Hepatocyte (in vitro differentiated cells): Measurements from ENCODE around the gene ZNF771.

Experiments
- CTCF ChIP-seq: fragments of 200-600 bp; sonication (generic); IDR thresholded peaks from 2 replicates; pipeline ENCODE4 v1.5.1; 2016; ENCODE audit warnings: antibody characterized with exemption, mild to moderate bottlenecking; ENCODE audit not compliant: poor library complexity
- EZH2 ChIP-seq: fragments of 200-600 bp; sonication (generic); IDR thresholded peaks from 2 replicates; pipeline ENCODE4 v1.6.1; 2016; ENCODE audit warnings: antibody characterized with exemption, mild to moderate bottlenecking, borderline replicate concordance
- EZH2phosphoT487 ChIP-seq: fragments of 200-600 bp; sonication (generic); IDR thresholded peaks from one replicate; pipeline ENCODE4 v1.6.1; 2018; ENCODE audit warnings: antibody characterized with exemption, mild to moderate bottlenecking, low read depth, moderate library complexity; ENCODE audit not compliant: unreplicated experiment, severe bottlenecking

DNA sequence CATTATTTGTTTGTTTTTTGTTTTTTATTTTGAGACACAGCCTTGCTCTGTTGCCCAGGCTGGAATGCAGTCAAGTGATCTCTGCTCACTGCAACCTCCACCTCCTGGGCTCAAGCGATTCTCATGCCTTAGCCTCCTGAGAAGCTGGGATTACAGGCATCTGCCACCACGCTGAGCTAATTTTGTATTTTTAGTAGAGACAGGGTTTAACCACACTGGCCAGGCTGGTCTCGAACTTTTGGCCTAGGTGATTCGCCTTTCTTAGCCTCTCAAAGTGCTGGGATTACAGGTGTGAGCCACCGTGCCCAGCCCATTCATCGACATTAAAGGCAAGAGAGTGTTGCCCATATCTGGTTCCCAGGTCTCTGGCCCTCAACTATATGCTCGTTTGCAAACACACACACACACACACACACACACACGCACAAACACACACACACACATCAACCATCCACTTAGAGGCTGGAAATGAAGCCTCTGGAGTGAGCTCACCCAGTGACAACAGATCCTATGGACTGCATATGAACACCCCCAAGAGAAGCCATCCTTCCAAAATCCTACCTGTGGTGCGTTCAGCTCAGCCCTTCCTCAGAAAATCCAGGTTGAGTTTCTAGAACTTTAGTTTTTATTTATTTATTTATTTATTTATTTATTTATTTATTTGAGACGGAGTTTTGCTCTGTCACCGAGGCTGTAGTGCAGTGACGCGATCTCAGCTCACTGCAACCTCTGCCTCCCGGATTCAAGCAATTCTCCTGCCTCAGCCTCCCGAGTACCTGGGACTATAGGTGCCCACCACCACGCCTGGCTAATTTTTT, 50.5 kb downstream of the ZNF771 start:
- no peak for TF ChIP-seq CTCF
- TF ChIP-seq EZH2phosphoT487: no peak
- TF ChIP-seq EZH2: no peak
